GM18858 (cell line): Measurements from ENCODE around the gene ZCCHC8.
A peak's percentile ranks its signal among the peaks of the same experiment; 100 is the strongest.

ENCODE experiments used
- ATAC-seq: cut with Tn5 transposase; IDR thresholded peaks from one replicate; pipeline ENCODE4 v1.9.1; 2021; ENCODE audit not compliant: unreplicated experiment

The ZCCHC8 gene

DNA sequence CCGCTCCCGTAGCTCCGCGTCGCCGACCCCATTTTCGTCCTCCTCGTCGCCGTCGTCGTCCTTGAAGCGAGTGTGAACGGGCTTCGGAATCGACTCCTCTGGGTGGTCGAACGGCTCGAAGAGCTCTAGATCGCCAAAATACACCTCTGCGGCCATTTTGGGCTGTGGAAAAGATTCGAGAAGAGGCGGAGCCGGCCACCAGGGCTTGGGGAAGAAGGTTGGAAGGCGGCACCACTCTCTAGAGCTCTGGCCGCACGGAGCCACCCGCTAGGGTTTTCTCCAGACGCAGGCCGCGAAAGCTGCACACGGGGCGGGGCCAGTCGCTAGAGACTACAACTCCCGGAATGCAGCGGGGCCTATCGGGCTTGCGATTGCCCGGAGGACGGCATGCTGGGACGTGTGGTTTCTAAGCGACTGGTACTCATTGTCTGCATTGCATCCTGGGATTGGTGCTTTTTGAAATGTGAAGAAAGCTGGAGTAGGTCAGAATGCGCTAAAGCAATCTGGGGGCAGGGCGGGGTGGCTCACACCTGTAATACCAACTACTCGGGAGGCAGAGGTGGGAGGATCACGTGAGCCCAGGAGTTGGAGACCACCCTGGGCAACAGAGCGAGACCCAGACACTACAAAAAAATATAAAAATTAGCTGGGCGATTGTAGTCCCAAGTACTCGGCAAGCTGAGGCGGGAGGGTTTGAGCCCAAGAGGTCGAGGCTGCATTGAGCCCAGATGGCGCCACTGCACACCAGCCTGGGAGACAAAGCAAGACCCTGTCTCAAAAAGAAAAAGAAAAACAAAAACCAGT, at the start of gene ZCCHC8:
ZCCHC8 (minus strand) TSS at position 248 of the 804 bp plus-strand sequence; CDS start at position 156, 92 bp downstream.
- peak; percentile 77 for ATAC-seq

DNA sequence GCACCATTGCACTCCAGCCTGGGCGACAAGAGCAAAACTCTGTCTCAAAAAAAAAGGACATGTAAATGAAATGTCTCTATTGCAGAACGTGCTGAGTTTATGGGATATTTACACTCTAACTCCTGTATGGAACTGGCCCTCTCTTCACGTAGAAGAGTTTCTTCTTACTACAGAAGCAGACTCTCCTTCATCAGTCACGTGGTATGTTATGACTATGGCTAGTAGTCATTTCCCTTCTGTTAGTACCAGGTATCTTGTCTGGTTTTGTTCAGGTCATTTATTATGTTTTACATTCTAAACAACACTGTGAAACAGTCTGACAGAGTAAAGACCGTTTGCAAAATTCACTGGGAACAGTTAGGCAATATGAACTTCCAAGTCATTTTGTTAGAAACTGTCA, 46.6 kb upstream of the ZCCHC8 start:
- ATAC-seq, result no peak

DNA sequence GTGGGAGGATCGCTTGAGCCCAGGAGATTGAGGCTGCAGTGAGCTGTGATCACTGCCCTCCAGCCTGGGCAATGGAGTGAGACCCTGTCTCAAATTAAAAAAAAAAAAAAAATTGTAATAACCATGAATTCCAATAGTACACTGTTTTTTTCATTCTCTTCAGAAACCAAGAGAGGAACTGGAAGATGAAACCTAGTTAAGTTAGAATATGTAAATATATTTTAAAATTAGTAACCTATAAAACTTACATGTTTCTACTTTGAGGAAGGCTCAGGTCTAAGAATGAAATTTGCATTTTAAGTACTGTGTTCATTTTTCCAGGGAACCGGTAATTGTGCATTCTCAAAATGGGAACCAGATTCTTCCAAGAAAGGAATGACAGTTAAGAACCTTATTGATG, 45.1 kb upstream of the ZCCHC8 start:
- ATAC-seq, result peak; percentile 46

DNA sequence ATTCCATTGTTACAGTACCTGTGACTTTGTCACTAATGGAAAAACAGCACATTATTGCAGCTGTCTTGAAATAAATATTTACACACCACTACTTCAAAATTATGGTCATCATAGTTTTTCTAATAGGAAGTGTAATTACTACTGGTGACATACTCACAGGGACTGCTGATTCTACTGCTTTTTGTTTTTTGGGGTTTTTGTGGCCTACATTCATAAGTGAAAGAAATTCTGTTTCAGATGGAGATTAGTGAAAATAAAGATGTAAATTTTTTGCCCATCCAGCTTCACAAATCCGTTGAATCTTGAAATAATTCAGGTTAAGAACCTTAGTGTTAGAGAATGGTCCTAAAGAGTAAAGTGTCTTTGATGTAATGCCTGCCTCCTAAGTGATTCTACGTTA, 43.8 kb upstream of the ZCCHC8 start:
- ATAC-seq, result no peak

GRCh38 chr12:122538496-122538895, 37.8 kb upstream of the ZCCHC8 start:
- ATAC-seq, result no peak

DNA sequence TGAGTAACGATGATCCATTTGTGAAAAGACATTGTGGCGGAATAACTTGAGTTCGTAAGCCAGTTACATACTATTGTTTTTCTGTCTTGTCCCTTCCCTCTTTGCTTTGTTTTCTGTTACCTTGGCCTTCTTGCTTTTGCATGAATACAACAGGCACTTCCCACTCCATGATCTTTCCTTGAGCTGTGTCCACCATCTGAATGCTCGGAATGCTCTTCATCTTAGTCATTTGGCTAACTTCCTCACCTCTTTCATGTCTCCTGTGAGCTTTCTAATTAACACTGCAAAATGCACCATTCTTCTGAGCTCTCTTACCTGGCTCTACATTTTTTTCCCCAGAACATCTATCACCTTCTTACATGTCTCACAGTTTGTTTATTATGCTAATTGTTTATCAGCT, 36.3 kb upstream of the ZCCHC8 start:
- ATAC-seq, result no peak

DNA sequence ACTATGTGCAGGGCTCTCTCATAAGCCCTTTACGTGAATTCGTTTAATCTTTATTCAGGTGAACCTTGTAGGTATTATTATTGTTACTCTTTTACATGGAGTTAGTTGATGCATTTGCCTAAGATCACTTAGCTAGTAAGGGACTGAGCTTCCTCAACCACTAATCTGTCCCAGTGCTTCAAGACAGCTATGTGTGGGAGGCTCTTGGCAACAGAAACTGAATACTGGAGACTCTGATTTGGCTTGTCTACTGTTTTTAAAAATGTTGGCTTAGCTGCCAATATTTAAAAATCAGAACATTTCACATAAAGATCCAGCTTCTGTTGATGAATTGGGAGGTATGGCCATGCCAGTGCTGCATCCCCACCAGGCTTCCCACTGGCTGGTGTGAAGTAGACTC, 33.1 kb upstream of the ZCCHC8 start:
- ATAC-seq, result no peak

DNA sequence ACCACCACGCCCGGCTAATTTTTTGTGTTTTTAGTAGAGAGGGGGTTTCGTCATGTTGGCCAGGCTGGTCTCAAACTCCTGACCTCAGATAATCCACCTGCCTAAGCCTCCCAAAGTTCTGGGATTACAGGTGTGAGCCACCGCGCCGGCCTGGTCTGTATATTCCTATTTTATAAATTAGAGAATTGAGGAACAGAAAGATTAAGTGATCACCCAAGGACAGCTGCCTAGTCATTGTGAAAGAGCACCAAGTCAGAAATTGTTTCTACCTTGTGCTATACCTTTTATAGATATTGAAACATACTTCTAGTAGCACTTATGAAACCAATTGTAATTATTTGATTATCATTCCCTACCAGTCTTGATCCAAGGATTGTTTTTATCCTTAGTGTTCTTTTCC, 28.3 kb upstream of the ZCCHC8 start:
- ATAC-seq, result no peak

DNA sequence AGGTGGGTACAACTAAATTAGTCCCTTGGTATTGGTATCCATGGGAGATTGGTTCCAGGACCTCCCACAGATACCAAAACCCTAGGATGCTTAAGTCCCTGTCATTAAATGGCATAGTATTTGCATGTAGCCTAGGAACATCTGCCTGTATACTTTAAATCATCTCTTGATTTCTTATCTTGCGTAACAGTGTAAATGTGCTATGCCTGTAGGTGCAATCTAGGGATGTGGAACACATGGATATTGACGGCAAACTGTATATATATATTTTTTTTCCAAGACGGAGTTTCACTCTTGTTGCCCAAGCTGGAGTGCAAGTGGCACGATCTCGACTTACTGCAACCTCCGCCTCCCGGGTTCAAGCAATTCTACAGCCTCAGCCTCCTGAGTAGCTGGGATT, 27.9 kb upstream of the ZCCHC8 start:
- ATAC-seq, result no peak

DNA sequence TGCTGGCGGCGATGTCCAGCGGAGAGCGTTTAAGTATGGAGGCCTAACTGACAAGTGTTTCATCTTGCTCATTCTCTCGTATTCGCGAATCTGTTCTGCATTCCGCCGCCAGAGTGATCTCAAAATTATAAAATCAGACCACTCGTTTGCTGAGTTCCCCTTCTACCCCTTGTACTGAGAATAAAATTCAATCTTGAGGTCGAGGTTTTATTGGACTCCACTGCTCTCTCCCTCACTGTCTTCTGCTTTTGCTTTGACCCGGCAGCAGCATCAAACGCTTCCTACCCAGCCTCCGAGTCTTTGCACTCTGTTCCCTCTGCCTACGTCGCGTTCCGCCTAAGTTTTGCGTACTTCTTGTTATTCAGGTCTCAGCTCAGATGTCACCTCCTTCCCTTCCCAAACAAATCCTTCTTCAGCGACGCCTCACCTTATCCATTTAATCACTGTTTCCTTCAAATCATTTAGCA, 26.8 kb upstream of the ZCCHC8 start:
- no peak for ATAC-seq

GRCh38 chr12:122526683-122527477, 26.1 kb upstream of the ZCCHC8 start, which contains the start of the genes KNTC1 and RSRC2:
Gene KNTC1 (plus strand): TSS chr12:122527249. CDS start chr12:122530064, 2,815 bp downstream.
Gene RSRC2 (minus strand): TSS chr12:122526936. CDS start chr12:122526853, 83 bp downstream.
- peak; percentile 68 for ATAC-seq

- ATAC-seq, result no peak
Observed at GRCh38 chr12:122523846-122524718, 23.4 kb upstream of the ZCCHC8 start.

GRCh38 chr12:122523280-122523679, 22.5 kb upstream of the ZCCHC8 start:
- no peak for ATAC-seq

DNA sequence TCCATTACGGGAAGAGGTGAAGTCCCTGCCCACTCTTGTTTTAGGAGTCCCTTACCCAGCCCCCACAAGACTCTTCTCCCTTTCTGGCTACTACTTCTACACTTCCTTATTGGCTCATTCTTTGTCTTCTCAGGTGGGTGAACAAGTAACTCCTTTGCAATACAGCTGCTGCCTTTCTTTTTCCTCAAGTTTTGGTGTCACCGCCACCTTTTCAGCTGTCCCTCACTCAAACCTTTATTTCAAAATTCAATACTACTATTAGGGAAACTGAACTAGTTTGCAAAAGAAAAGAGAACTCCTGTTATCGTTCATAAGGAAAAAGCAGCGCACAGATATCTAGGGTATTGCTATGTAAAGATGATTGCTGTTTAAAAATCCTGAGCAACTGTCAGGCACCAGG, 19.9 kb upstream of the ZCCHC8 start:
- no peak for ATAC-seq

- ATAC-seq, result no peak
Observed at GRCh38 chr12:122519418-122519817, 18.7 kb upstream of the ZCCHC8 start.

DNA sequence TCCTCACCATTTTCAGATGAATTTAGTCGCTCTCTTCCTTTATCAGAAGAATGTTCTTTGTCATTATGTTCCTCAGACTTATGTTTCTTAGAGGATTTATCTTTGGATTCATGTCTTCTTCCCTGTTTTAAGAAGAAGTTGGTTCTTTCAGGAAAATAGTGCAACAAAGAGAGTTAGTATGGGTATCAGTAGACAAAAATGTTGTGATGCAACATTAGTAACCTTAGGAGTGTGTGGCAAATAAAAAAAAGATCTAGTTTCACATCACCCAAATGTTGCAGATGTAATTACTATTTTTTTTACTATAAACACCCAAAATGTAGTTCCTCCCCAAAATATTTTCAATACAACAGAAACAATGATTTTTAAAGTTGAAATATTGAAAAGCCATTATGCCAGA, 18.2 kb upstream of the ZCCHC8 start:
- ATAC-seq, result no peak

- ATAC-seq, result no peak
Observed at GRCh38 chr12:122517877-122518276, 17.1 kb upstream of the ZCCHC8 start.

GRCh38 chr12:122516544-122517361, 16.0 kb upstream of the ZCCHC8 start:
- no peak for ATAC-seq

DNA sequence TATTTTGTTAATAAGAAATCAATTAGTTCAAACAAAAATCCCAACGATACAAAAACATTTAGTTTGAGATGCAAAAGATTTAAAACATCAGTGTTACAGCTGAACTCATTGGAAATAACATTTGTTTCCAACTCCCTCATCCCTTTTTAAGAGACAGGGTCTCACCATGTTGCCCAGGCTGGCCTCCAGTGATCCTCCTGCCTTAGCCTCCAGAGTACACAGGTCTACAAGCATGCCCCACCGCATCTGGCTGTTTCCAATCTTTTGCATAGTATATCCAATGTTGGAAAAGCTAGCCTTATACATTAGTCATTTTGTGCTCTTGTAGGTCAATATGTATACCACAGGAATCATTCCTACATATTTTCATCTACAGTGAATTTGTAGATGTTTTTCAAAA, 14.5 kb upstream of the ZCCHC8 start:
- no peak for ATAC-seq

DNA sequence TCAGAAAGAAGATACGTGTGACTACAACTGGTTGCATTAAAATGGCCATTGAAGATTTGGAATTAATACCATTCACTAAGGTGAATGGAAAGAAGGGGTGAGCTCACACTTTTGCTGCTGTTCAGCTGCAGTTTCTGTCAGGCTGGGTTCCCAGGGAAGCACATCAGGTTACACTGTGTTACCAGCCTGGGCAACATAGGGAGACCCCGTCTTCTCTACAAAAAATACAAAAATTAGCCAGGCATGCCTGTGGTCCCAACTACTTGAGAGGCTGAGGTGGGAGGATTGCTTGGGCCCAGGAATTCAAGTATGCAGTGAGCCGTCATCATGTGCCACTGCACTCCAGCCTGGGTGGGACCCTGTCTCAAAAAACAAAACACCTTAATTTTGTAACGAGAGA, 12.9 kb upstream of the ZCCHC8 start:
- ATAC-seq, result no peak
